OCI-M2 (cell line): ENCODE measurements around the gene C18orf54.
"Not testable (repeated sequence)": the region's sequence is repeated elsewhere in the genome, so short reads cannot be mapped to it uniquely, and the experiment has no call there.

ENCODE experiments used
- DNase-seq: peaks from one replicate; lab custom pipeline; 2025; ENCODE audit not compliant: unreplicated experiment; lab: John Stamatoyannopoulos, UW

C18orf54 gene

DNA sequence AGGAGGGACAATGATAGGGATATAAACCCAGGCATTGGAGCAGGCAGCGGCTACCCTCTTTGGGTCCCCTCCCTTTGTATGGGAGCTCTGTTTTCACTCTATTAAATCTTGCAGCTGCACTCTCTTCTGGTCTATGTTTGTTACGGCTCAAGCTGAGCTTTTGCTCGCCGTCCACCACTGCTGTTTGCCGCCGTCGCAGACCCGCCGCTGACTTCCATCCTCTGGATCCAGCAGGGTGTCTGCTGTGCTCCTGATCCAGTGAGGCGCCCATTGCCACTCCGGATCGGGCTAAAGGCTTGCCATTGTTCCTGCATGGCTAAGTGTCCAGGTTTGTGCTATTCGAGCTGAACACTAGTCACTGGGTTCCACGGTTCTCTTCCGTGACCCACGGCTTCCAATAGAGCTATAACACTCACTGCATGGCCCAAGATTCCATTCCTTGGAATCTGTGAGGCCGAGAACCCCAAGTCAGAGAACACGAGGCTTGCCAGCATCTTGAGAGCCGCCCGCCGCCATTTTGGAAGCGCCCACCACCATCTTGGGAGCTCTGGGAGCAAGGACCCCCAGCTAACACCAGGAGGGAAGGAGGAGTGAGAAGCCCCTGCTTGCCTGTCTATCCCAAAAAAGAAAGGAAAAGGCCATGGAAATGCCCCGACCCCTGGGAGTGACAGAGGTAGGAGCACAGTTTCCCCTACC, 29.2 kb downstream of the C18orf54 start:
- DNase-seq = not testable (repeated sequence)

GRCh38 chr18:54387631-54388030, 29.9 kb downstream of the C18orf54 start:
- no peak for DNase-seq

GRCh38 chr18:54388203-54389142, 30.8 kb downstream of the C18orf54 start:
- DNase-seq = peak; percentile 9

DNA sequence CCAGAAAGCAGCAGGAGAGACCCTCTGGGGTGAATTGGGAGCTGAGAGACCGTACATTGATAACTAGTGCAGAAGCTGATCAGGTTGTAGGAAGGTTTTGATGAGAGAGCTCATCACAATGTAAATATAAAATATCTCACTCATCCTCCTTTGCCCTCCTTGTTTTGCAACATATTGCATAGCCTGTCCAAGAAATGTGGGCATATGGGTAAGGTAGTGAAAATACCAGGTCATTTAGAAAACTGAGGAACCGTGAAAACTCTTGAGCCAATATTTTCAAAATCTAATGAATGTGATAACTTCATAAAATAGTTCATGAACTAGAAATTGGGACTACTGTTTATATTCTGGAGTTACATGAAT, 31.4 kb downstream of the C18orf54 start:
- DNase-seq = no peak

DNA sequence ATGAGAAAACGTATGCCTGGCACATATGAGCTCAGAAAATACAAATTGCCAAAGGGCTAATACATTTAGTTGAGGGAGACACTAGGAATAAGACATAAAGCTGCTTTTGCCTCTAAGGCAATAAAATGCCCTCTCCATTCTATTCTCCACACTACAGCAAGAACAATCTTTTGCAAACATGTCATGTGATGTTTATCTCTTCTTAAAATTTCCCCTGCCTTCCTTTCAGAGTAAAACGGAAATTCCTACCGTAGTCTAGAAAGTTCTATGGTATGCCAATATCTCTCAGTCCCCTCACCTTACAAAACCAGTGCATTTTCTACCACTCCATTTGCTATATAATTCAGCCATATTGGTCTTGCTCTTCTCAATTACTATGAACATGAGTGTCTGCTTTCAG, 33.1 kb downstream of the C18orf54 start:
- DNase-seq = no peak

DNA sequence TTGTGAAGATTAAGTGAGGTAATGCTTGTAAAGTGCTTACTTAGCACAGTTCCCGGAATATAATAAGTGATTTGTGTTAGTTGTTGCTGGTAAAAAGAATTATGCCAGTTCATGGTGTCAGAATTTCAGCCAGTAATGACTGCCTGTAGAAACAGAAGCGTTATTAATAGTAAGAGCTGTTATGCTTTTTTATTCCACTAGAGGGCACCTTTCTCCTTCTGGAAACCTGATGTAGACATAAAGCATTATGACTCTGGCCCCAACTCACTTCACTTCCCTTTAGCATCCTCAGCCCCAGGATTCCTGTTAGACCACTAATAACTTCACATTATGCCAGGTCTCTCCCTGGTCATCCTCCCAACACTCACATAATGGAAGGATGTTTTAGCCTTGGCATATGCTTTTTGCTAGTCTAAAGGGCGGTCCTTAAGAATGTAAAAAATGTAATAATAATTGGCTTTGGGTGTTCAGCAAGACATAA, 34.9 kb downstream of the C18orf54 start:
- DNase-seq = peak; percentile 52

DNA sequence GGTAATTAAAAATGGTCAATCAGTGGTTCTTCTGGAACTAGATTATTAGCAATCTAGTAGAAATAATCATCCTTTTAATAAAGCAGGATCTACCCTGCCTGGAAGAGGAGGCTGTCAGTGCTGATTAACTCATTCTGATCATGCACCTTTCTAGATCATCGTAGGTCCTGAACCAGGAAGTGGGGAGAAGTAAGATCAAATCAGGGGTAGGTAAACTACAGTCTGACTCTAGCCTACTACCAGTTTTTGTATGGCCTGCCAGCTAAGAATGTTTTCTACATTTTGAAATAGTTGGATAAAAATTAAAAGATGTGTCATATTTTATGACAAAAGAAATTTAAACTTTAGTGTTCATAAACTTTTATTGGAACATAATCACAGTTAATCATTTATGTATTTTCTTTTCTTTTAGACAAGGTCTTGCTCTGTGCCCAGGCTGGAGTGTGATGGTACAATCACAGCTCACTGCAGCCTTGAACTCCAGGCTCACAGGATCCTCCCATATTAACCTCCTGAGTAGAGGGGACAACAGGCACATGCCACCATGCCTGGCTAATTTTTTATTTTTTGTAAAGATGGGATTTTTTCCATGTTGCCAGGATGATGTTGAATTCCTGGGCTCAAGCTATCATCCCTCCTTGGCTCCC, 36.1 kb downstream of the C18orf54 start:
- no peak for DNase-seq

DNA sequence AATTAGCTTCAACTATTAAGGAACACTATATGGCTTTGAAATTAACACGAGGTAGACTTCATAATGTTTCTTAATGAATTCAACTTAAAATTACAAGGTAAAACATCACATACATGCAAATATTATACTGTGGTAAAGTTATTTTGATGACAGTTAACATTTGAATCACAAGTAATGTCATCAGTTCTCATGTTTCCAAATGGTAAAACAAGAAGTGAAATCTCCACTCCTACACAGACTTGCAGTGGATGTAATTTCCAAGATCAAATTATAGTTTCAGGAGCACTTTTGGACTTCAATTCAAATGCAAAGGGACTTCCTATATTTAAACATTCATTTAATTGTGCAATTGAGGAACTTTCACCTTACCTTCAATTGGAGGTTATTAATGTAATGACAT, 39.1 kb downstream of the C18orf54 start:
- DNase-seq = no peak

- DNase-seq = no peak
Observed at GRCh38 chr18:54405290-54405689, 47.6 kb downstream of the C18orf54 start.

DNA sequence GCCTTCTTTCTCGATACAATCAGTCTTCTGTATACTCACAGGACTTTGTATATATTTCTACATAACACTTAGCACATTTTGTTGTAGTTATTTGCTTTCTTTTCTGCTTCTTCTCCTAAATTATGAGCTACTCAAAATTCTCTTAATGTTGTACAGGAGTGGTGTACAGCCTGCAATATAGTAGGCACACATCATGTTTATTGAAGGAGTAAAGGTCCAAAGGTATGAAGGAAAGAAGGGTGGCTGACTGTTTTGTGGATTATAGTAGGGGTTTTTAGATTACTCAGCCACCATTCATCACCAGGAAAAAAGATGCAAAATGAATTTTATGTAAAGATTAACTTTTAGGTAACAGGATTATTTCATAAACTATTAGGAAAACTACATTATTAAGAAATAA, 54.1 kb downstream of the C18orf54 start:
- DNase-seq = no peak

- no peak for DNase-seq
Observed at GRCh38 chr18:54415086-54415485, 57.4 kb downstream of the C18orf54 start.

GRCh38 chr18:54416436-54416835, 58.7 kb downstream of the C18orf54 start:
- DNase-seq = no peak

DNA sequence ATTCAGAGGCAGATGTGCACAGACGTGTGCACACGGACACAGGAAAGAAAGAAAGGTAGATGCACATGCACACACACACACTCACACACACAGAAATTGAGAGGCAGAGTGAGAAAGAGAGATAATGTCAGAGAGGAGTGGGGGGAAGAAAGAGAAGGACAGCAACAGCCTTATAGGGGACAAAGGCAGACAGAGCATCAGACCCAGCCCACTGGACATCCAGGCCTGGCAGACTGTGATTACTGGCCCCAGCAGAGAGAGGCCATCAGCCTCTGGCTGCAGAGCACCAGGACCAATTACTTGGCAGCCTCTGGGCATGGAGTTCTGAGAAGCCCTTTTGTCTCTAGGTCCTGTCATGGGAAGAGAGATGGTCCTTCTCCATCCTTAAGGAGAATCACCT, 66.1 kb downstream of the C18orf54 start:
- DNase-seq = no peak

DNA sequence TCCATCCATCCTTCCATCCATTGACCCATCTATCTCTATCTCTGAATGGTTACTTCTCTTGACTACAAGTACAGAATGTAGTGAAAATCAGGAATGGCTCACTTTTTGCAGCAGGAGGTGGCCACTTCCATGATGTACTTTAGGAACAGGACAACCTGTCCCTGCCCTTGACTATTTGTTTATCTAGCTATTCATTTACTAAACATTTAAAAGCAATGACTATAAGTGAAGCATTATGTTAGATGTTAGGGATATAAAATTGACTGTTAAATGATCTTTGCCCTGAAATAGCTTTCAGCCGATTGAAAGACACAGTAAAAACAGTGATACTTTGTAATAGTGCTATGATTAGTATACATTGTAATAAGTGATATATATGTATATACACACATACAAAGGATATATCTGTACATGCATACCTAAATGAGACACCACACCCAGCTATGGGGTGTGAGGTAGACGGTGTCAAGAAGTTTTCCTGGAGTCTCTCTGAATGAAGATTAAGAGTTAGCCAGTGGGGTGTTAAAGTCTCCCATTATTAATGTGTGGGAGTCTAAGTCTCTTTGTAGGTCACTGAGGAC, 68.5 kb downstream of the C18orf54 start:
- no peak for DNase-seq
